ENCODE measurements around the gene TMEM129.
A peak's percentile ranks its signal among the peaks of the same experiment; 100 is the strongest.
"Not testable (repeated sequence)": the region's sequence is repeated elsewhere in the genome, so short reads cannot be mapped to it uniquely, and the experiment has no call there.

Gene TMEM129

GRCh38 chr4:1711571-1712215 is 9.4 kb downstream of the TMEM129 start:
- DNase-seq (ENCODE audit: low read depth, low spot score): no peak
- H3K27ac ChIP-seq: peak overlapping the region; percentile 94

GRCh38 chr4:1711055-1711570 is 10.0 kb downstream of the TMEM129 start:
- no peak for DNase-seq (ENCODE audit: low read depth, low spot score)
- peak overlapping the region; percentile 94 for H3K27ac ChIP-seq

- no peak overlapping the region for H3K27ac ChIP-seq
- no peak for DNase-seq (ENCODE audit: low read depth, low spot score)
Measured at GRCh38 chr4:1708581-1708980, 12.5 kb downstream of the TMEM129 start.

- DNase-seq (ENCODE audit: low read depth, low spot score): no peak
- no peak overlapping the region for H3K27ac ChIP-seq
Measured at GRCh38 chr4:1706358-1706757, 14.8 kb downstream of the TMEM129 start.

- DNase-seq (ENCODE audit: low read depth, low spot score): no peak
- no peak overlapping the region for H3K27ac ChIP-seq
Measured at GRCh38 chr4:1705732-1706131, 15.4 kb downstream of the TMEM129 start.

GRCh38 chr4:1703867-1704266 is 17.3 kb downstream of the TMEM129 start:
- H3K27ac ChIP-seq: no peak overlapping the region

GRCh38 chr4:1701671-1702070 is 19.5 kb downstream of the TMEM129 start:
- H3K27ac ChIP-seq; DNase-seq (ENCODE audit: low read depth, low spot score): not testable (repeated sequence)

More at GRCh38 chr4:1703867-1704266, 17.3 kb downstream of the TMEM129 start:
- DNase-seq (ENCODE audit: low read depth, low spot score): no peak

- DNase-seq (ENCODE audit: low read depth, low spot score): no peak
- no peak overlapping the region for H3K27ac ChIP-seq
Measured at GRCh38 chr4:1695913-1696312, 25.2 kb downstream of the TMEM129 start.

GRCh38 chr4:1693131-1693896 is 27.8 kb downstream of the TMEM129 start:
- peak overlapping the region; percentile 27 for H3K27ac ChIP-seq
- no peak for DNase-seq (ENCODE audit: low read depth, low spot score)

GRCh38 chr4:1691737-1692373 is 29.3 kb downstream of the TMEM129 start:
- DNase-seq (ENCODE audit: low read depth, low spot score): no peak

GRCh38 chr4:1690698-1691097 is 30.4 kb downstream of the TMEM129 start:
- H3K27ac ChIP-seq: no peak overlapping the region

More at GRCh38 chr4:1691737-1692373, 29.3 kb downstream of the TMEM129 start:
- no peak overlapping the region for H3K27ac ChIP-seq

GRCh38 chr4:1686440-1687036 is 34.6 kb downstream of the TMEM129 start:
- DNase-seq (ENCODE audit: low read depth, low spot score): no peak
- no peak overlapping the region for H3K27ac ChIP-seq

More at GRCh38 chr4:1690698-1691097, 30.4 kb downstream of the TMEM129 start:
- no peak for DNase-seq (ENCODE audit: low read depth, low spot score)

GRCh38 chr4:1685235-1686150 is 35.6 kb downstream of the TMEM129 start:
- no peak for DNase-seq (ENCODE audit: low read depth, low spot score)
- H3K27ac ChIP-seq: no peak overlapping the region

GRCh38 chr4:1684506-1685234 is 36.5 kb downstream of the TMEM129 start:
- DNase-seq (ENCODE audit: low read depth, low spot score): no peak
- H3K27ac ChIP-seq: no peak overlapping the region

- no peak for DNase-seq (ENCODE audit: low read depth, low spot score)
Measured at GRCh38 chr4:1683736-1684505, 37.2 kb downstream of the TMEM129 start, which contains the start of gene FAM53A. Gene FAM53A (minus strand): TSS chr4:1684313. CDS start chr4:1668741, 15,572 bp downstream.

GRCh38 chr4:1683261-1683735 is 37.8 kb downstream of the TMEM129 start:
- peak overlapping the region; percentile 32 for H3K27ac ChIP-seq
- DNase-seq (ENCODE audit: low read depth, low spot score): no peak

More at GRCh38 chr4:1683736-1684505, 37.2 kb downstream of the TMEM129 start, which contains the start of gene FAM53A:
- H3K27ac ChIP-seq: peak within 1 kb of the TSS; percentile 32

- no peak overlapping the region for H3K27ac ChIP-seq
- DNase-seq (ENCODE audit: low read depth, low spot score): no peak
Measured at GRCh38 chr4:1682860-1683259, 38.3 kb downstream of the TMEM129 start.

GRCh38 chr4:1678244-1678643 is 42.9 kb downstream of the TMEM129 start:
- no peak overlapping the region for H3K27ac ChIP-seq
- DNase-seq (ENCODE audit: low read depth, low spot score): no peak
